Uterus (tissue), 4 donors: ENCODE data around the gene PKD1L1. TPM values are rescaled to one million over a fixed set of nuclear protein-coding genes. Genes with fewer than 3 reads are reported as not detected.

Experiments used
- DNase-seq, 2 donors: peaks; one replicate each; pipeline ENCODE4 v3.0.0-alpha.2; 2019 to 2020
- H3K27ac ChIP-seq, 2 donors: fragments of 200-600 bp; sonication (generic); 1 replicate in 1 of 2; 2 replicates in 1 of 2; pipeline ENCODE4 v1.5.1; 2016 to 2018
- H3K27me3 ChIP-seq, 2 donors: fragments of 200-600 bp; sonication (generic); one replicate each; pipeline ENCODE4 v1.5.1; 2018 to 2019; ENCODE audit warnings: control low read depth in 1 of 2
- H3K36me3 ChIP-seq, 2 donors: fragments of 200-600 bp; sonication (generic); one replicate each; pipeline ENCODE4 v1.5.1; 2019; ENCODE audit warnings: control low read depth in 1 of 2
- H3K4me1 ChIP-seq, 2 donors: fragments of 200-600 bp; sonication (generic); one replicate each; pipeline ENCODE4 v1.5.1; 2018 to 2019; ENCODE audit warnings: control low read depth in 1 of 2
- H3K4me3 ChIP-seq, 2 donors: fragments of 200-600 bp; sonication (generic); 1 replicate in 1 of 2; 2 replicates in 1 of 2; pipeline ENCODE4 v1.5.1; 2018 to 2019; ENCODE audit warnings: mild to moderate bottlenecking in 1 of 2
- H3K9me3 ChIP-seq, 2 donors: fragments of 200-600 bp; sonication (generic); one replicate each; pipeline ENCODE4 v1.5.1; 2019; ENCODE audit warnings: control low read depth in 1 of 2
- CTCF ChIP-seq, 4 experiments: fragments of 200-600 bp in 2 of 4; fragments of 450-650 bp in 2 of 4; sonication (generic) in 2 of 4; IDR thresholded peaks; one replicate each; pipeline ENCODE4 v1.5.1; 2016 to 2019; ENCODE audit warnings: antibody characterized with exemption in 4 of 4, mild to moderate bottlenecking in 2 of 4, moderate library complexity in 1 of 4
- POLR2A ChIP-seq, 2 donors: fragments of 450-650 bp; IDR thresholded peaks; one replicate each; pipeline ENCODE4 v1.6.1; 2016; ENCODE audit warnings: antibody characterized with exemption in 2 of 2, mild to moderate bottlenecking in 1 of 2, moderate library complexity in 1 of 2
- intact Hi-C: fragments of 100-400 bp; cut with DNase I; formaldehyde crosslinking; loops from one replicate; pipeline ENCODE4 v1.15.1; 2023; ENCODE audit warnings: low total_unique reads
- total RNA-seq, 4 donors: library from RNA; depleted of rRNA in 3 of 4; stranded (reverse); fragments of >200 nt in 3 of 4; gene quantifications; one replicate each; pipeline versions ENCODE4 v1.1.0 to v1.2.4, GENCODE V29; 2014 to 2023
- donor health status: DM: yes; HTN: yes; CAD: no.

Gene PKD1L1
- total RNA-seq, 4 donors from 2014 or later: under 0.01 to 3.8 (median 0.74) TPM

GRCh38 chr7:47837826-47838225 lies 110.4 kb downstream of the PKD1L1 start:
- no peak overlapping the region for H3K27ac ChIP-seq
- intact Hi-C loops: no loop called here
- no peak for DNase-seq
- H3K36me3 ChIP-seq: no peaks in the 10 kb centered on the region
- no peaks in the 10 kb centered on the region for H3K27me3 ChIP-seq
- no peak overlapping the region for H3K4me3 ChIP-seq
- TF ChIP-seq POLR2A (IDR thresholded peaks at IDR 0.05): no peak
- TF ChIP-seq CTCF (IDR thresholded peaks at IDR 0.05): no peak
- H3K4me1 ChIP-seq: no peaks in the 10 kb centered on the region
- no peaks in the 10 kb centered on the region for H3K9me3 ChIP-seq

- no peak overlapping the region for H3K27ac ChIP-seq
- H3K4me1 ChIP-seq: no peaks in the 10 kb centered on the region
- no peak overlapping the region for H3K4me3 ChIP-seq
- intact Hi-C loops: no loop called here
- H3K27me3 ChIP-seq: no peaks in the 10 kb centered on the region
- DNase-seq: no peak
- H3K9me3 ChIP-seq: no peaks in the 10 kb centered on the region
- H3K36me3 ChIP-seq: no peaks in the 10 kb centered on the region
- no peak for TF ChIP-seq POLR2A (IDR thresholded peaks at IDR 0.05)
These were observed 111.6 kb downstream of the PKD1L1 start for GRCh38 chr7:47836503-47837202.

GRCh38 chr7:47836080-47836479 lies 112.2 kb downstream of the PKD1L1 start:
- Histone ChIP-seq H3K36me3 (no peaks in the 10 kb centered on the region), H3K4me1 (no peaks in the 10 kb centered on the region), H3K27me3 (no peaks in the 10 kb centered on the region), H3K4me3 (no peak overlapping the region), H3K9me3 (no peaks in the 10 kb centered on the region), H3K27ac (no peak overlapping the region)
- TF ChIP-seq POLR2A (IDR thresholded peaks at IDR 0.05): no peak
- no peak for TF ChIP-seq CTCF (IDR thresholded peaks at IDR 0.05)
- intact Hi-C loops: no loop called here
- no peak for DNase-seq

- H3K9me3 ChIP-seq: no peaks in the 10 kb centered on the region
- no peaks in the 10 kb centered on the region for H3K27me3 ChIP-seq
- no peaks in the 10 kb centered on the region for H3K4me1 ChIP-seq
- TF ChIP-seq POLR2A (IDR thresholded peaks at IDR 0.05) (no peak), CTCF (IDR thresholded peaks at IDR 0.05) (no peak)
- no peak for DNase-seq
- intact Hi-C loops: no loop called here
- no peak overlapping the region for H3K4me3 ChIP-seq
- no peak overlapping the region for H3K27ac ChIP-seq
- no peaks in the 10 kb centered on the region for H3K36me3 ChIP-seq
These were observed 115.1 kb downstream of the PKD1L1 start for GRCh38 chr7:47833211-47833610.

GRCh38 chr7:47832105-47832715 lies 116.1 kb downstream of the PKD1L1 start:
- Histone ChIP-seq H3K27me3 (no peaks in the 10 kb centered on the region), H3K27ac (no peak overlapping the region), H3K4me1 (no peaks in the 10 kb centered on the region), H3K4me3 (no peak overlapping the region), H3K36me3 (no peaks in the 10 kb centered on the region), H3K9me3 (no peaks in the 10 kb centered on the region)
- TF ChIP-seq POLR2A (IDR thresholded peaks at IDR 0.05): no peak
- no peak for TF ChIP-seq CTCF (IDR thresholded peaks at IDR 0.05)
- no peak for DNase-seq
- intact Hi-C loops: no loop called here
